Fibroblast of lung (primary cell): Measurements from ENCODE around the gene CDX1.

Experiments used
- CTCF ChIP-seq, 2 donors: IDR thresholded peaks in 1 of 2; conservative IDR thresholded peaks in 1 of 2; 1 replicate in 1 of 2; 2 replicates in 1 of 2; pipeline ENCODE4 v1.5.1; 2011 to 2012; ENCODE audit warnings: low read length in 2 of 2, control low read depth in 1 of 2, inconsistent platforms in 1 of 2, low read depth in 1 of 2, mild to moderate bottlenecking in 1 of 2
- EZH2 ChIP-seq: IDR thresholded peaks from 2 replicates; pipeline ENCODE4 v1.5.1; 2012; ENCODE audit warnings: low read length, control low read depth, mild to moderate bottlenecking; ENCODE audit errors: missing control alignments

GRCh38 chr5:150166650-150167511 lies at the start of gene CDX1:
- TF ChIP-seq CTCF (conservative IDR thresholded peaks at IDR 0.05 in 1 of 2, IDR thresholded peaks at IDR 0.05 in 1 of 2; ENCODE audit: low read depth in 1 of 2, low read length in 2 of 2) (no peak), EZH2 (no peak)
